Right cardiac atrium (tissue), 5 donors: Measurements from ENCODE around the gene THSD7B. TPM values are rescaled to one million over a fixed set of nuclear protein-coding genes. Genes with fewer than 3 reads are reported as not detected.

ENCODE experiments used
- ATAC-seq, 2 donors: fragments of 200-7000 bp; cut with Tn5 transposase; one replicate each; pipeline versions ENCODE4 v1.8.0 to v1.9.1; 2020; ENCODE audit warnings: moderate library complexity in 2 of 2, mild to moderate bottlenecking in 1 of 2
- DNase-seq, 3 donors: peaks; one replicate each; pipeline ENCODE4 v3.0.0-alpha.2; 2020
- H3K27ac ChIP-seq: one replicate; pipeline ENCODE4 v1.5.1; 2013; ENCODE audit warnings: mild to moderate bottlenecking, low read length, control low read depth, moderate library complexity
- H3K27me3 ChIP-seq: one replicate; pipeline ENCODE4 v1.6.1; 2013; ENCODE audit not compliant: control insufficient read depth, insufficient read depth
- H3K4me1 ChIP-seq: one replicate; pipeline ENCODE4 v1.6.1; 2013; ENCODE audit warnings: low read length; ENCODE audit not compliant: control insufficient read depth, insufficient read depth
- H3K4me3 ChIP-seq: one replicate; pipeline ENCODE4 v1.5.1; 2013; ENCODE audit warnings: low read length, control low read depth
- H3K9me3 ChIP-seq: one replicate; pipeline ENCODE4 v1.6.1; 2013; ENCODE audit warnings: low read length; ENCODE audit not compliant: control insufficient read depth
- WGBS: extraction: QIAGEN DNeasy Blood & Tissue Kit; methylation state at CpG from one replicate; pipeline ENCODE4 v1.1.7; 2013; 5-methylcytosine and 5-hydroxymethylcytosine counted together
- intact Hi-C, 4 donors: fragments of 100-400 bp; cut with DNase I; formaldehyde crosslinking; loops; one replicate each; pipeline versions ENCODE4 v1.11.0 to v1.14.0; 2022 to 2023
- polyA plus RNA-seq: library from polyadenylated mRNA; stranded (reverse); fragments of 200-250 nt; gene quantifications from one replicate; pipeline ENCODE4 v1.2.3, GENCODE V29; 2013
- total RNA-seq, 4 donors: library from RNA; stranded (reverse); fragmentation: NEBNext Ultra II Directional; extraction: Animal tissue kit (Norgen Biotek cat#: 25700); gene quantifications; one replicate each; pipeline ENCODE4 v1.2.1, GENCODE V29; 2021
- donor health status: healthy with polysubstance abuse.
- donor health status: DM: no; HTN: yes; CAD: no.
- donor health status: DM: no; HTN: no; CAD: no.
- donor health status: DM: no; HTN: yes; CAD: no; lungs with severe emphysema.
- donor health status: DM: yes; HTN: yes; CAD: no.

Gene THSD7B
- total and polyA plus RNA-seq, 5 donors: 0.14 to 0.76 (median 0.19) TPM

DNA sequence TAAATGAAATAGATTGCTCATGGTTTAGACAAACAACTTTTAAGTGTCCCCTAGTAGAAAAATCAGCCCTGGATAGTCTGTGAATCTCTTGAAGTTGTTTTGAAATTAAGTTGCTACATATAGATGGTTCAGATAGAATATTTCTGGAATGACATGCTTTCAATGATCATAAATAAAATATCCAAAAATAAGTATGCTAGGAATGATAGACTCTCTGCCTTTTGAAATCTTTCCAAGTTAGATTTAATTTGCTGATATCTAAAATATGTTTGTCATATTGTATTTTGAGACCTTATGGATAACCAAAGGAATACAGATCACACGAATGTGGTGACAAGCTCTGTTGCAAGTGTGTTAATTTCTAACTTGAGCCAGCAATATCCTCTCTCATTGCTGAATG, 488.7 kb downstream of the THSD7B start:
- Histone ChIP-seq H3K27ac (no peak overlapping the region), H3K4me3 (no peak overlapping the region), H3K9me3 (no peaks in the 10 kb centered on the region), H3K27me3 (no peaks in the 10 kb centered on the region), H3K4me1 (no peaks in the 10 kb centered on the region)
- 82% methylated on average over 1 of the region's 1 CpG for WGBS
- no peak for ATAC-seq
- intact Hi-C loops: no loop called here
- DNase-seq: no peak

DNA sequence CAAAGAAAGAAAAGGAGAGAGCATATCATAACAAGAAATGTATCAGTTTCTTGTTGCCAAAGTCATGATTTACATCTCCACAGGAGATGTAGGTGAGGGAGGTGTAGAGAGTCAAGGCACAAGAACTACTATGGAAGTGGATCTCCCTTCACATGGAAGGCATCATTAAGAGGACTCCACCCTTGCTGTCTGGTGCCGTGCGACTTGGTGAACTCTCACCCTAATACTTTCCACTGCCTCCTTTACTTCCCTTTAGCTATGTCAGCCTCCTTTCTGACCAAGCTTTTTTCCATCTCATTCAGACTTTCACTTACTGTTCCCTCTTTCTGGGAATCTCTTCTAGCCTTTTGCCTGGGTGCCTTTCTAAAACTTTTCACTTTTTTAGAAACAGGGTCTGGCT, 490.0 kb downstream of the THSD7B start:
- H3K27me3 ChIP-seq: no peaks in the 10 kb centered on the region
- 75% methylated on average over 2 of the region's 2 CpGs for WGBS

DNA sequence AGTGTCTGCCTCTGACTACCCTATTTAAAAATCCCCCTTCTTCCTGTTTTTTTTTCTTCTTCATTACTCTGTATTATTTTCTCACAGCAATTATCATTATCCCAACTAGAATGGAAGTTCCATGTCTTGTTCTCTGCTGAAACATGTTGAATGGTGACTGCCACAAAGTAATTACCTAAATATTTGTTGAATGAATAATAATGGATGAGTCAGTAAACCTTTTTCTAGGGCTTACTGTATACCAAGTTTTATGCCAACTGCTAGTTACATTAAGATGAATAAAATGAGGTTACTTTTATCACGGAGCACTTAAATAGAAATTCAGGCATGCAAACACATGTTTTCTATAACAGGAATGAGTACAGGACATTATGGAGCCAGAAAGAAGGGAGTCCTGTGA, 490.6 kb downstream of the THSD7B start:
- no peak for DNase-seq
- no peak overlapping the region for H3K4me3 ChIP-seq
- no peaks in the 10 kb centered on the region for H3K9me3 ChIP-seq
- no peaks in the 10 kb centered on the region for H3K27me3 ChIP-seq
- ATAC-seq: no peak
- intact Hi-C loops: no loop called here
- no peak overlapping the region for H3K27ac ChIP-seq
- 83% methylated on average over 1 of the region's 1 CpG for WGBS
- H3K4me1 ChIP-seq: no peaks in the 10 kb centered on the region

More for the DNA sequence above, 490.0 kb downstream of the THSD7B start:
- intact Hi-C loops: no loop called here
- no peaks in the 10 kb centered on the region for H3K4me1 ChIP-seq
- ATAC-seq (no peak), DNase-seq (no peak)
- H3K27ac ChIP-seq: no peak overlapping the region
- no peak overlapping the region for H3K4me3 ChIP-seq
- no peaks in the 10 kb centered on the region for H3K9me3 ChIP-seq

DNA sequence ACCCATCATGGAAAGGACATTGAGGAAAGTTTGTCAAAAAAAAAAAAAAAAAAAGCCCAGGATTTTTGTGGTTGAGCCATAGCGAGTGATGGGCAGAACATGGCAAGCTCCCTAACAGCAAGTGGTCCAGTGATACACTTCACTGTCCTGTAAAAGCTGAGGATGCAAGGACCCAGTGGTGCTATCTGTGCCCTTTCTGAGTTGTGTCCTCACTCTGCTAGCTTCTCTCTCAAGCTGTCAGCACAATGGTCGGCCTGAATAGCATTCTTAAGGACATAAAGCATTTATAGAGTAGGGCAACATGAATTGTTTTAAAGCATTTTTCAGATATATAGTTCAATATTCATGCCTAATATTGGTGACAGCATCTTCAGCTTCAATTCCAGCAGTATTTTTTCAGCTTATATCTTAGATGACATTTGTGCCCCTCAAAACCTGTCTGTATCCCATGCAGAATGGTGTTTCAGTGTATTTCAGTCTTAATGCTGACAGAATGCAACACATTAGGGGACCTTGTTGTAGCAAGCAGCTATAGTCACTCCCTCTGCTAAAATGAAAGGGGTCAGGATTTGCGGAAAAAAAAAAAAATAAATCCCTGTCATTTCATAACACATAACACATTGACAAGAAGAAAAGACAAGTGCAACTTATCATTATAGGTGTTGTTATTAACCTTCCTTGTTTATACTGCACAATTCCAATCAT, 496.7 kb downstream of the THSD7B start:
- Histone ChIP-seq H3K9me3 (no peaks in the 10 kb centered on the region), H3K27ac (no peak overlapping the region), H3K27me3 (no peaks in the 10 kb centered on the region), H3K4me1 (no peaks in the 10 kb centered on the region), H3K4me3 (no peak overlapping the region)
- intact Hi-C loops: no loop called here
- WGBS: 66% methylated on average over 3 of the region's 3 CpGs
- no peak for DNase-seq
- ATAC-seq: no peak

DNA sequence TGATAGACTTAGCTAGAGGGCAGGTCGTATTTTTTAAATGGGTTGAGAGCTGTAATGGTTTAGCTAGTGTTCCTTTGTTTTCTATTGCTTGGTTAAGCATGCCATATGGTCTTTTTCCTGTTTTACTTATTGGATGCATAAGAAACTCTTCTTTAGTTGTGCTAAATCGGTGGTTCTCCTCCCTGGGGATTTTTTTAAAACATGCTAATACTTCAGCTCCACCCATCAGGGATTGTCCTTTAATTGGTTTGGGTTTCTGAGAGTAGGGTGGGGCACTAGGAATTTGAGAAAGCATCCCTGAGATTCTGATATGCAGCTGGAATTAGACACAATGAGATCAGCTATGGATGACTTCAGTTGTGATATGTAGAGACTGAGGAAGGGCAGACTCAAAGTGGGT, 497.2 kb downstream of the THSD7B start:
- Histone ChIP-seq H3K27me3 (no peaks in the 10 kb centered on the region), H3K27ac (no peak overlapping the region), H3K9me3 (no peaks in the 10 kb centered on the region), H3K4me3 (no peak overlapping the region), H3K4me1 (no peaks in the 10 kb centered on the region)
- intact Hi-C loops: no loop called here
- no peak for ATAC-seq
- DNase-seq: no peak
- WGBS: 20% methylated on average over 2 of the region's 2 CpGs

DNA sequence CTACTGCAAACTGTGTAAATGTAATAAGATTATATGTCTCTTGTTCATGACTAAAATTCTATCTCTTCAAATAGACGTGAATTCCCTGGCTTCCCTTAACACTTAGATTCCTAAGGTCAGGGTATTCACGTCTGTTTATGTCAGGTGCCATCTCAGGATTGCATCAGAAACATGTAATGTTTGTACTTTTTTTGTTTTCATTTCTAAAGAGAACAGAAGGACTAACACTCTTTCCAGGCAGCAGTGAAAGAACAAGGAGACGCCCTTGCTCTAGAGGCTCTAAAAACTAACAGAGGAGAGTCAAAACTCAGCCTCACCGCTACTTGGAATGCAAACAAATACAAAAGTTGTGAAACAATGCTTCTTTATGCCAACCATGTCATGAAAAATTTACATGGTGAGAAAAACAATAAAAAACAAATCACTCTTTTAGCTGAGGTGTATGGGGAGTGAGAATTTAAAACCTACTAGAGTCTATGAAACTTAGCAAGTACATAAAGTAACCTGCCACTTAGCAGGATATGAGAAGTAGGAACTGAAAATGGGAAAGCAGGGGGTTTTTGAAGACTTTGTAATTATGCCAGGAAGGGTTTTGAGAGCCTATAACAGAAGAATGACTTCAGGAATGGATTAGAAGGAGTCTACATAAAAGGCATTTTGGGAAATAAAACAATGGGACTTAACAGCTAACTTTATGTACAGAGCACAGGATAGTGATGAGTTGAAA, 522.7 kb downstream of the THSD7B start:
- ATAC-seq (no peak), DNase-seq (no peak)
- H3K27me3 ChIP-seq: no peaks in the 10 kb centered on the region
- no peaks in the 10 kb centered on the region for H3K9me3 ChIP-seq
- 56% methylated on average over 4 of the region's 4 CpGs for WGBS
- intact Hi-C loops: no loop called here
- H3K4me1 ChIP-seq: no peaks in the 10 kb centered on the region
- no peak overlapping the region for H3K27ac ChIP-seq
- H3K4me3 ChIP-seq: no peak overlapping the region

DNA sequence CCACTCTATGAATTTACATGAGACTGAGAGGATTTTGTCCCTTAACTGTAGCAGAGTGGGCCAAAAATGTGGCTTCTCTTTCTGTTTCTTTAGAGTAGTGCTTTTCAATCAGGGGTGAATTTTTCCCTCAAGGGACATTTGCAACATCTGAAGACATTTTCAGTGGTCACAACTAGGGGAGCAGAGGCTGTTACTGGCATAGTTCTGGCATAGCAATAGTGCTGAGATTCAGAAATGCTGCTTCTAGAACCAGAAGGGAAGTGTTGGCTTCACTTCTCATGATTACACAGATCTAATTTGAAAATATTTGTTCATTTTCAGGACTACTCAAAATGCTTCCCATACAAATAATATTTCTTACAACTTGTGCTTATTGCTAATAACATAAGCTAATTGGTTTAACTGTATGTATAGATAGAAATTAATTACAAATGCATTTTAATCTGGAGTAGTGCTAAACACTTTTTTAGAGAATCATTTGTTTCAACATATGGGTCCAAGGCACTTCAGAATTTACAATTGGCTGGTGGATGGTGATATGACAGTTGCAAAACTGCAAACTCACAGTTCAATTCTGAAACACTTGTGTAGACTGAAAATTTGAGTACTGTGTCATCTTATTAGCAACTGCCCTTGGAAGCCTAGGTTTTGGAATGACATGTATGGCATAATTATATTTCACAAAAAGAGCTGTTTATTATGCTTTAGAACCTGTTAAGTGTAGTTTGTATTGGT, 526.7 kb downstream of the THSD7B start:
- intact Hi-C loops: no loop called here
- ATAC-seq: no peak
- H3K27ac ChIP-seq: no peak overlapping the region
- DNase-seq: no peak
- H3K27me3 ChIP-seq: no peaks in the 10 kb centered on the region
- H3K9me3 ChIP-seq: no peaks in the 10 kb centered on the region
- no peaks in the 10 kb centered on the region for H3K4me1 ChIP-seq
- H3K4me3 ChIP-seq: no peak overlapping the region

DNA sequence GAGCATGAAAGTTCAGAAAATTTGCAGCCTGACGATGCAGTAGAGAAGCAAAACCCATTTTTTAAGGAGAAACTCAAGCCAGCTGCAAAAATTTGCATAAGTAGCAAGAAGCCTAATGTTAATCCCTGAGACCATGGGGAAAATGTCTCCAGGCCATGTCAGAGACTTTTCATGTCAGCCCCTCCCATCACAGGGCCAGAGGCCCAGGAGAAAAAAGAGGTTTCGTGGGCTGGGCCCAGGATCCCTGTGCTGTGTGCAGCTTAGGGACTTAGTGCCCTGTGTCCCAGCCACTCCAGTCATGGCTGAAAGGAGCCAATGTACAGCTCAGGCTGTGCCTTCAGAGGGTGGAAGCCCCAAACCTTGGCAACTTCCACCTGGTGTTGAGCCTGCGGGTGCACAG, 533.0 kb downstream of the THSD7B start:
- WGBS: 75% methylated on average over 3 of the region's 3 CpGs
- no peak for DNase-seq
- intact Hi-C loops: no loop called here
- no peaks in the 10 kb centered on the region for H3K4me1 ChIP-seq
- ATAC-seq: no peak
- H3K9me3 ChIP-seq: no peaks in the 10 kb centered on the region
- H3K27me3 ChIP-seq: no peaks in the 10 kb centered on the region
- no peak overlapping the region for H3K4me3 ChIP-seq
- H3K27ac ChIP-seq: no peak overlapping the region

DNA sequence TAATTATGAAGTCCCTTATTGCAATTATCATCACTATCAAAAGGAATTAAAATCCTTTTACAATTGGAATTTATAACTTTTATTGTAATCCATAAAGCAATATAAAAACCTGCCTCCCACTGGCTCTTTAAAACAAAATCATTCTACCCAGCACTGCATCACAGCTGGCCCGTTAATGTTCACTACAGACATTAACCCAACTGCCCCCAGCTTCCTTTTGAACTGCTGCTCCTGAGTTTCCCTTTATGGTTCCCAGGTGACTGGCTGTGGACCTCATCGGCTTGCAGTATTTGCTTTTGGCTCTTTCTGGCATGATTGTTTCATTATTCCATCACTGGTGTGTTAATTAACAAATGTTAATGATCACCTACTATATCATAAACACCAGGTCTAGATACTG, 535.6 kb downstream of the THSD7B start:
- no peak for ATAC-seq

DNA sequence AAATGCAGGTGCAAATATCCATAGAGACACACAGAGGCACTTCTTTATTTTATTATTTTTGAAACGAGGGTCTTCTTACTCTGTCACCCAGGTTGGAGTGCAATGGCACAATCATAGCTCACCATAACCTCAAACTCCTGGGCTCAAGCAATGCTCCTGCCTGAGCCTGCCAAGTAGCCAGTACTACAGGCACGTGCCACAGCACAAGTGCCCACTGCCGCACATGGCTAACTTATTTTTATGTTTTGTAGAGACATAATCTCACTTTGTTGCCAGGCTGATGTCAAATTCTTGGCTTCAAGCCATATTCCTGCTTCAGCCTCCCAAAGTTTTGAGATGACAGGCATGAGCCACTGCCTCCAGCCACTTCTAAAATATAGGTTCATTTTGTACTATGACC, 537.6 kb downstream of the THSD7B start:
- H3K9me3 ChIP-seq: no peaks in the 10 kb centered on the region
- no peaks in the 10 kb centered on the region for H3K27me3 ChIP-seq
- no peak overlapping the region for H3K4me3 ChIP-seq
- H3K27ac ChIP-seq: no peak overlapping the region
- ATAC-seq: peak in 1 of 2 donors; percentile 56
- no peaks in the 10 kb centered on the region for H3K4me1 ChIP-seq
- peak in 2 of 3 donors; percentile 10 to 63 for DNase-seq
- intact Hi-C loops: no loop called here
- 47% methylated on average over 3 of the region's 3 CpGs for WGBS

More for the DNA sequence above, 535.6 kb downstream of the THSD7B start:
- H3K9me3 ChIP-seq: no peaks in the 10 kb centered on the region
- intact Hi-C loops: no loop called here
- H3K27ac ChIP-seq: no peak overlapping the region
- no peak overlapping the region for H3K4me3 ChIP-seq
- no peaks in the 10 kb centered on the region for H3K4me1 ChIP-seq
- H3K27me3 ChIP-seq: no peaks in the 10 kb centered on the region
- DNase-seq: no peak
- WGBS: 60% methylated on average over 2 of the region's 2 CpGs

DNA sequence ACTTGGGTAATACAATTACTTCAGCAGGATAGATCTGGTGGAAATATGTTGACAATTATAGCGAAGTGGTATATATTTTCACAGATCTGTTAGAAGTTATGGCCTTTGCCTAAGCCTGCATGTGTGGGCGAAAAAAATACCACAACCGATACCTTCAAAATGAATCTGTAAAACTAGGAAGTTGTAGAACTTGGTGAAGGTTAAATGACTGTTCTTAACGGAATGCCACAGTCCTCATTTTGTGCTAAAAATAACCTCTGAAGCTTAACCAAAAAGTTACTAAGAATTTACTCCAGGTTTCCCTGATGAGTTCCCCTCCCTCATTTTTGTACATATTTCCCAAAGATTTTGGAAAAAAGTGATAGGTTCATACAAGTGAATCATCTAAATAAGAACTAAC, 550.7 kb downstream of the THSD7B start:
- H3K27me3 ChIP-seq: no peaks in the 10 kb centered on the region
- intact Hi-C loops: no loop called here

More for the DNA sequence above, 550.7 kb downstream of the THSD7B start:
- Histone ChIP-seq H3K4me3 (no peak overlapping the region), H3K4me1 (no peaks in the 10 kb centered on the region), H3K27ac (no peak overlapping the region), H3K9me3 (no peaks in the 10 kb centered on the region)
- no peak for DNase-seq
- ATAC-seq: no peak
- 87% methylated on average over 4 of the region's 4 CpGs for WGBS
